A549 treated with DMSO at 1 μM for 4 hours (cell line): ENCODE data around the gene PLEKHA3. TPM values are rescaled to one million over a fixed set of nuclear protein-coding genes. Genes with fewer than 3 reads are reported as not detected.

ENCODE experiments used
- total RNA-seq: library from RNA; stranded (reverse); fragments of 200-300 nt; extraction: Qiagen RNA extraction; gene quantifications from 5 replicates; pipeline ENCODE4 v1.2.3, GENCODE V29; 2022; ENCODE audit warnings: low read depth

Gene PLEKHA3
- 11.1 to 23.9 TPM (median 18.3 TPM) in 5 replicates for total RNA-seq

DNA sequence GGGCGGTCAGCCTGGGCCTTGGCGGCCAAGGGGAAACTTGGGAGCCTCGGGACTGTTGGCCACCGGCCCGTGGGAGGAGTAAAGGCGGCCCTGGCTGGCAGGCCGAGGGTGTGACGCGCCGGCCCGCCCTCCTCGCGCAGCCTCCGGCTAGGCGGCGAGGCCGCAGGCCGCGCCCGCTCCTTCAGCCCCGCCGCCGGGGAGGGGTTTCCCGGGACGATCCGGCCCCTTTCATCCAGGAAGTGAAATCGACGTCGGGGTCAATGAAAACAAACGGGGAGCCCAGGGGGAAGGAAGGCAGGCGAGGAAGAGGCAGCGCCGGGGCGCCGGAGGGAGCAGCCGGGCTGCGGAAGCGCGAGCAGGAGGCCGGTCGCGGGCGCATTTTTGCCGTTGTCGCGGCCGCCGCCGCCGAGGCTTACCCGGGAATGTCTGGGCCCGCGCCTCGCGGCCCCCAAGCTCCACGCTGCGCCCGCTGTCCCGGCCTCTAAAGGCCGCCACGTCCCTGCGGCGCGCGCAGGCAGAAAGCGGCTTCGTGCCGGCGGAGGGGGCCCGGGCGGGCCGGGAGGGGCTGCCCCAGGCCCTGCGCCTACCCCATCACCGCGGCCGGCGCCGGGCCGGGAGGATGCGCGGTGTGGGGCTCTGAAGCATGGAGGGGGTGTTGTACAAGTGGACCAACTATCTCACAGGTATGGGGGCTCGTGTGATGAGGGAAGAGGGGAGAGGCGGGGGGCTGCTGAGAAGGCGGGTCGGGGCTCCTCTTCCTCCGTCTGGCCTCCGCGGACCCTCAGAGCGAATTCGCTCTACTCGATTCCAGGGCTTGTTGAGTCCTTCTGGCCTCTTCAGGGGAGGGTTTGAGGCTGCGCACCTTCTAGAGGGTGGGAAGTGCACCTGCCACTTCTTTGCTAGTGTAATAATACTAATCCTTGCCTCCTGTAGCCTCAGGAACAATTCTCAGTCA, at the start of gene PLEKHA3:
Gene PLEKHA3 (plus strand): TSS at position 231 of the 955 bp plus-strand sequence. CDS start 413 bp downstream, at position 644.

DNA sequence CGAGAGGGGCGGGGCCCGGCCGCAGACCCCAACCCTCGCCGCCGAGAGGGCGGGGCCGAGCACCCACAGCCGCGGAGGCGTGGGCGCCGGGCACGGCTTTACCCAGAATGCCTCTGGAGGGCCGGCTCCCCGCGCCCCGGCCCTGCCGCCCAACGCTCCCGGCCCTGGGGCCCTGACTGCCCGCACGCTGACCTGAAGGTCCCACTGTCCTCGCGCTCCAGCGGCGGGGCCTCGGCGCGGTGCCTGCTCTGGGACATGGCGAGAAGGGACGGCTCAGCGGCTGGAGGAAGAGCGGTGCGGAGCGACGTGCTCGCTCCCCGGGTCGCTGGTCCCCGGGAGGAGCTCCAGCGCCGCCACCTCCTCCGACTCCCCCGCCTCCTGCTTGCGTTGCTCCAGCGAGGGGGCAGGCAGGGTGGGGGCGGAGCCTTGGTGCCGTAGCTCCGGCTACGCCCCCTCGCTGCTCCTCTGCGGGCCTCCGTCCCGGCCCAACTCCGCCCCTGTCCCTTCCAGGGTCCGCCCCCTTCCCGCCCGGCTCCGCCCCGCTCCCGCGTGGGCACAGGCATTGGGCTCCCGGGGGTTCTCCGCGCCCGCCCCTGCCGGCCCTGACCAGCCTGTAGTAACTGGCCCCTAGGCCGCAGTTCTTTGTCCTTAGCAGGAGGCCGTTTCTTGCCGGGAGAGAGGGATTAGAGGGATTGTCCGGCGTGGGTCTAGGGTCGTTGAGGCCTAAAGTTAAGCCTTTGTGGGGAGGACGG, 29.3 kb upstream of the PLEKHA3 start, which contains the start of the genes PJVK and PRKRA:
Gene PJVK (plus strand): TSS at position 605 of the 752 bp plus-strand sequence. CDS start 2,032 bp downstream, outside the sequence.
Gene PRKRA (minus strand): TSS at position 402 of the 752 bp plus-strand sequence. CDS start 145 bp downstream, at position 257.

DNA sequence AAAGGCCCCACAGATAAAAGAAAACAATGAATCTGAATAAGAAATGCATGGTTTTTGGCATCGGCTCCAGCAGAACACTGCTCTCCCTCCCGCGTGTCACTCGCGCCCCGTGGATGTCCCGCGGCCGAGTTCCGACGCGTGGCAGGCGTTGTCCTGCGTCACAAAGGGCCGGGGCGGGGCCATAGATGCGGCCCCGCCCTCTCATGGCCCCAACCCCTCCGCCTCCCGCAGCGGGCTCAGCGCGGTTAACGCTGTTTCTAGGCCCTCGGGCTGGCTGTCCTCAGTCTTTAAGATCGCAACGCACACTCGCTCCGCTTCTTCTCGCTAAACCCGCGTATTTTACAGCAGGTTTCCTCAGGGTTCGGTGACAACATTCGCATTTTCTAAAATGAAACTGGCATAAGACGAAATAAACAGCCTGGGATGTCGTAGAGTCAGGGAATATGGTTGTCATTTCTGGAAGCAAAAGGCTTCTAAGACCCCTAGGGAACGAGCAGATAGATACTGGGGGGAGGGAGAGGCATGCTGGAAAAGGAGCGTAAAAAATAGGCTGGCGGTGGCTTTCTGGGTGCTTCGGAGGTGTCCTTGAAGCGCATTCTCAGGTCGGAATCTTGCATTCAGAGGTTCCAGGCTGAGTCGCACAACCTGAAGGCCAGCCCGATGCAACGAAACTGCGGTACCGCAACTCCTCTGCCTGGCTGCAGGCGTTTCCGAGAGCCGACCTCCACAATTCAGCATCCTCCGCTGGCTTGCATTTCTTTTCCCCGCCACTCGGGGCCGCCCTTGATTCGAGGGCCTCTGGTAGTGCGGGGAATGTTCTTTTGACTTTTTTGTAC, 1.6 kb upstream of the PLEKHA3 start, which contains the start of gene FKBP7:
Gene FKBP7 (minus strand): TSS at position 162 of the 836 bp plus-strand sequence. CDS start 101 bp downstream, at position 61.

Other genes starting within 250 kb of the PLEKHA3 start
- 28.2 to 34.0 TPM (median 32.0 TPM) in 5 replicates for gene PRKRA, start 29.3 kb upstream of the PLEKHA3 start, total RNA-seq
- 0.72 to 1.9 TPM (median 1.6 TPM) in 5 replicates for gene PJVK, start 29.1 kb upstream of the PLEKHA3 start, total RNA-seq
- gene FKBP7, start 1.9 kb upstream of the PLEKHA3 start, total RNA-seq = 9.3 to 13.2 TPM (median 10.8 TPM) in 5 replicates